ENCODE measurements around the gene DYNLRB2. TPM values are rescaled to one million over a fixed set of nuclear protein-coding genes. Genes with fewer than 3 reads are reported as not detected.

DYNLRB2 gene
- total RNA-seq (2011; cell fraction: chromatin; rRNA removed; ENCODE audit: low replicate concordance): not detected in 2 replicates
- not detected in 2 replicates for total RNA-seq (2011; cell fraction: nucleolus; rRNA removed)
- not detected in 2 replicates for total RNA-seq (2011; cell fraction: nucleoplasm; rRNA removed)
- not detected in 2 replicates for total RNA-seq (2014; rRNA removed)
- total RNA-seq (2014; rRNA removed; fragmentation: Illumina TruSeq; extraction: Trizol): not detected in 2 replicates
- not detected in 2 replicates for total RNA-seq (2015; rRNA removed; fragmentation: Illumina TruSeq; extraction: Trizol)
- total RNA-seq (2021): not detected in 2 replicates
- polyA plus RNA-seq (2011; rRNA removed): not detected in 2 replicates
- not detected in 2 replicates for polyA plus RNA-seq (2011; cell fraction: cytosol; rRNA removed)
- not detected in 2 replicates for polyA plus RNA-seq (2011; cell fraction: nucleus; rRNA removed)
- polyA plus RNA-seq (2012): not detected in 2 replicates
- not detected in 2 replicates for polyA plus RNA-seq (2014; fragmentation: Illumina TruSeq; extraction: Trizol)
- not detected for polyA plus RNA-seq (2014; fragmentation: Nextera tagmentation; extraction: Ambion mirVana)
- not detected in 2 replicates for polyA plus RNA-seq (2014; rRNA removed)
- not detected in 2 replicates for polyA minus RNA-seq (2011; rRNA and poly(A)+ RNA removed)
- polyA minus RNA-seq (2011; cell fraction: cytosol; rRNA and poly(A)+ RNA removed): not detected in 2 replicates
- not detected in 2 replicates for polyA minus RNA-seq (2011; cell fraction: nucleus; rRNA and poly(A)+ RNA removed)
- Bru-seq, nascent RNA: not detected
- BruChase-seq, experiment 1, labeled RNA remaining after a 2-hour chase: not detected
- BruChase-seq, experiment 2, labeled RNA remaining after a 6-hour chase: not detected
- long read RNA-seq, experiment 1: 0 reads
- long read RNA-seq, experiment 2: 0 reads
- long read RNA-seq, experiment 3: 0 reads

- no peaks in the 10 kb centered on the region for H3K36me3 ChIP-seq (ENCODE audit: control insufficient read depth, insufficient read depth, low read length)
- H3K4me3 ChIP-seq: peak within 1 kb of the TSS; percentile 28
- no peaks in the 10 kb centered on the region; the same call in 1 of the 2 replicates for H3K9me3 ChIP-seq (replicated peaks; ENCODE audit: control insufficient read depth, insufficient read depth, low read depth, low read length)
- peak within 1 kb of the TSS; percentile 89 for H3K4me2 ChIP-seq (ENCODE audit: insufficient read depth, low read length)
- ChIA-PET CTCF (ENCODE audit: low intra/inter-chr PET ratio) (no interaction called here), POLR2A (no interaction called here)
- H3K79me2 ChIP-seq (ENCODE audit: control insufficient read depth, insufficient read depth, low read length): no peaks in the 10 kb centered on the region
- FAIRE-seq: peak; percentile 85
- no peaks in the 10 kb centered on the region for H3K9me1 ChIP-seq (ENCODE audit: control insufficient read depth, insufficient read depth, low read length)
- peak; percentile 80 to 89 (median 86) for DNase-seq (ENCODE audit: extremely low read depth in 1 of 4, low spot score in 3 of 4)
- 6% methylated on average over 49 of the region's 55 CpGs for WGBS (ENCODE audit: insufficient coverage, low coverage, missing lambda C conversion rate)
- peak within 1 kb of the TSS; percentile 3 to 6; a peak in 3 of 4 replicates for H3K9ac ChIP-seq (ENCODE audit: insufficient read depth in 1 of 2, low read depth in 2 of 2, low read length in 2 of 2)
- peak; percentile 99 for ATAC-seq
- peak within 1 kb of the TSS; percentile 87 for H2AFZ ChIP-seq (ENCODE audit: low read depth, low read length)
- peak within 1 kb of the TSS; percentile 3; the same call in 1 of the 3 replicates for H3K27ac ChIP-seq (ENCODE audit: extremely low read depth, low read depth, low read length)
- in situ Hi-C loops (cut with MboI): loop anchor here (25.0 kb wide), 1 partner anchor 1197 kb away; no protein-coding TSS in a partner anchor
- intact Hi-C loops (cut with micrococcal nuclease): no loop called here
- H3K27me3 ChIP-seq (ENCODE audit: control insufficient read depth in 2 of 2, insufficient read depth in 2 of 2, low read length in 2 of 2): no peaks in the 10 kb centered on the region
- peaks cover 0 to 8% of the 10 kb centered on the region in 2 experiments; a peak in 2 of 5 replicates for H3K4me1 ChIP-seq (replicated peaks in 1 of 2; ENCODE audit: control insufficient read depth in 2 of 2, insufficient read depth in 2 of 2, low read length in 2 of 2)
- BruUV-seq (replicated peaks): TSS peak; percentile 50
- no peaks in the 10 kb centered on the region for H4K20me1 ChIP-seq (replicated peaks; ENCODE audit: control insufficient read depth, insufficient read depth, low read length)
- TF ChIP-seq, protein P1, sequence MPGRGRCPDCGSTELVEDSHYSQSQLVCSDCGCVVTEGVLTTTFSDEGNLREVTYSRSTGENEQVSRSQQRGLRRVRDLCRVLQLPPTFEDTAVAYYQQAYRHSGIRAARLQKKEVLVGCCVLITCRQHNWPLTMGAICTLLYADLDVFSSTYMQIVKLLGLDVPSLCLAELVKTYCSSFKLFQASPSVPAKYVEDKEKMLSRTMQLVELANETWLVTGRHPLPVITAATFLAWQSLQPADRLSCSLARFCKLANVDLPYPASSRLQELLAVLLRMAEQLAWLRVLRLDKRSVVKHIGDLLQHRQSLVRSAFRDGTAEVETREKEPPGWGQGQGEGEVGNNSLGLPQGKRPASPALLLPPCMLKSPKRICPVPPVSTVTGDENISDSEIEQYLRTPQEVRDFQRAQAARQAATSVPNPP (IDR thresholded peaks at IDR 0.05; ENCODE audit: borderline replicate concordance, insufficient read depth, insufficient read length): no peak
- peak; percentile 94 for TF ChIP-seq POU5F1 (IDR thresholded peaks at IDR 0.05; ENCODE audit: borderline replicate concordance, low read depth, low read length, partially characterized antibody)
- TF ChIP-seq TFE3 (CRISPR knock-in tag; IDR thresholded peaks at IDR 0.05): no peak
- TF ChIP-seq, protein P2, sequence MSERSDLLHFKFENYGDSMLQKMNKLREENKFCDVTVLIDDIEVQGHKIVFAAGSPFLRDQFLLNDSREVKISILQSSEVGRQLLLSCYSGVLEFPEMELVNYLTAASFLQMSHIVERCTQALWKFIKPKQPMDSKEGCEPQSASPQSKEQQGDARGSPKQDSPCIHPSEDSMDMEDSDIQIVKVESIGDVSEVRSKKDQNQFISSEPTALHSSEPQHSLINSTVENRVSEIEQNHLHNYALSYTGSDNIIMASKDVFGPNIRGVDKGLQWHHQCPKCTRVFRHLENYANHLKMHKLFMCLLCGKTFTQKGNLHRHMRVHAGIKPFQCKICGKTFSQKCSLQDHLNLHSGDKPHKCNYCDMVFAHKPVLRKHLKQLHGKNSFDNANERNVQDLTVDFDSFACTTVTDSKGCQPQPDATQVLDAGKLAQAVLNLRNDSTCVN (CRISPR knock-in tag; IDR thresholded peaks at IDR 0.05): no peak
- peak; percentile 80 for TF ChIP-seq LCOR (CRISPR knock-in tag; IDR thresholded peaks at IDR 0.05)
- peak; percentile 64; the same call in 1 of the 2 replicates for TF ChIP-seq TOE1 (IDR thresholded peaks at IDR 0.05; ENCODE audit: borderline replicate concordance)
- no peak for TF ChIP-seq TOE1 (CRISPR knock-in tag; IDR thresholded peaks at IDR 0.05; ENCODE audit: borderline replicate concordance, low read depth)
- TF ChIP-seq ZNF316 (IDR thresholded peaks at IDR 0.05): peak; percentile 96
- no peak for TF ChIP-seq ARID1B (IDR thresholded peaks at IDR 0.05)
- peak in 1 of 2 experiments; percentile 69; a peak in 1 of 3 replicates for TF ChIP-seq CBX3 (IDR thresholded peaks at IDR 0.05; ENCODE audit: borderline replicate concordance in 1 of 2, low read length in 2 of 2)
- no peak for TF ChIP-seq ZNF41 (CRISPR knock-in tag; conservative IDR thresholded peaks at IDR 0.05)
Measured at GRCh38 chr16:80540516-80541305, at the start of gene DYNLRB2. Gene DYNLRB2 (plus strand): TSS chr16:80540993. CDS start chr16:80541077, 84 bp downstream.
